ENCODE measurements around the gene OPTN.
"Not testable (repeated sequence)": the region's sequence is repeated elsewhere in the genome, so short reads cannot be mapped to it uniquely, and the experiment has no call there.

Gene OPTN

DNA sequence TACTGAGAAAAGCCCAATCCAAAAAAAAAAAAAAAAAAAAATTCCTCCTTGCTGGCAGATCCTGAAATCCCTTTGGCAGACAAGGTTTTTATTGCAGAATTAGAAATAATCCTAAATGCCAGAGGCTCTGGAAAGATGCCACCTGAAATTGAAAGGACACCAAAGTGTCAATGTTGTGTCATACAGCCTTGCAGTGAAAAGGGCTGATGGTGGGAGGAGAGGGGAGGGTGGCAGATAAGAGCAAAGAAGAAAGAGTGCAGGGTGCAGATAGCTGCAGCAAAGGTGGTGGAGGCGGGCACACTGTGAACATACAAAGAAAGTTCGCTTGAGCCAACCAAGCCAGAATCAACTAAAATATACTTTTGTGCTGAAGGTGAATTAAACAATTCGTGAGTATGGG, 8.2 kb upstream of the OPTN start:
- no peak for DNase-seq

- DNase-seq: no peak
Measured at GRCh38 chr10:13092291-13093102, 7.5 kb upstream of the OPTN start.

GRCh38 chr10:13094082-13094481, 5.9 kb upstream of the OPTN start:
- DNase-seq: not testable (repeated sequence)

- DNase-seq: no peak
Measured at GRCh38 chr10:13095094-13095493, 4.9 kb upstream of the OPTN start.

GRCh38 chr10:13095929-13096328, 4.0 kb upstream of the OPTN start:
- no peak for DNase-seq

GRCh38 chr10:13099144-13099665, 758 bp upstream of the OPTN start:
- peak; percentile 67 for DNase-seq

DNA sequence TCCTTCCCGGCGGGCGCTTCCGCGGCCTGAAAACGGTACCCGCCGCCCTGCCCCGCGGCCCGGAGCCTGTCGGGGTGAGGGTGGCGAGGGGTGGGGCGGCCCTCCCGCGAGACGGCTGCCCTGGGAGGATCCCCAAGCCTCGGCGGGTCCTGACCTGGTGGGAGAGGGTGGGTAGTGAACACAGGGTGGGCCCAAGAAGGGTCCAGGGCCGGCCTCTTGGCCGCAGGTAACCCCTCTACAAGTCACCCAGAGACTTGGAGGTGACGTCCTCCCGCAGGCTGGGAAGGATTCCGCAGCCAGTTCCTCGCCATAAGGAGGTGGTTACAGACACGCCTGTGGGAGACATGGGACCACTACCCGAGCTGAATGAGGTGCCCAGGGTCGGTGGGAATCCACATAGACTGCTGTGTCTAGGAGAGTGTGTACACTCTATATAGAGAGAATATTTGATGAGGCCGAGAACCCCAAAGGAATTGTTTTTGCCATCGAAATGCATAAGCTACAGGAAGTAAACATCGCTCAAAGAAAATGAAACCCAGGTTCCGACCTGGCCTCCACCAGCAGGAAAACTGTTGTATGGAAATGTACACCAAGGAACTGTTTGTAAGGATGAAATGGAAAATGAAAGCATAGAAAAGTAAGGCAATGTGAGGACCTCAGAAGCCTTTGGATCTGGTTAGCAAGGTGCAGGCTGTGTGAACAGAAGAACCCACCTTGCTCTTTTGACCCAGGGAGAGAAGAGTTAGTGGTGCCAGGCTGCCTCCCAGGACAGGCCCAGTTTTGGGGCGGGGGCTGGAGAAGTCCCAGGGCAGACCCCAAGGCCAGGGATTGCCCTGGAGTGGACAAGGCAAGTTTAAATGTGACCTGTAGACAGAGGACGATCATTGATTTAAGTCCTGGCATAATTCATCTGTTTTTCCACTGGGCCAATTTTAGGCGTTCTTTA, 659 bp downstream of the OPTN start:
- DNase-seq: peak; percentile 72

DNA sequence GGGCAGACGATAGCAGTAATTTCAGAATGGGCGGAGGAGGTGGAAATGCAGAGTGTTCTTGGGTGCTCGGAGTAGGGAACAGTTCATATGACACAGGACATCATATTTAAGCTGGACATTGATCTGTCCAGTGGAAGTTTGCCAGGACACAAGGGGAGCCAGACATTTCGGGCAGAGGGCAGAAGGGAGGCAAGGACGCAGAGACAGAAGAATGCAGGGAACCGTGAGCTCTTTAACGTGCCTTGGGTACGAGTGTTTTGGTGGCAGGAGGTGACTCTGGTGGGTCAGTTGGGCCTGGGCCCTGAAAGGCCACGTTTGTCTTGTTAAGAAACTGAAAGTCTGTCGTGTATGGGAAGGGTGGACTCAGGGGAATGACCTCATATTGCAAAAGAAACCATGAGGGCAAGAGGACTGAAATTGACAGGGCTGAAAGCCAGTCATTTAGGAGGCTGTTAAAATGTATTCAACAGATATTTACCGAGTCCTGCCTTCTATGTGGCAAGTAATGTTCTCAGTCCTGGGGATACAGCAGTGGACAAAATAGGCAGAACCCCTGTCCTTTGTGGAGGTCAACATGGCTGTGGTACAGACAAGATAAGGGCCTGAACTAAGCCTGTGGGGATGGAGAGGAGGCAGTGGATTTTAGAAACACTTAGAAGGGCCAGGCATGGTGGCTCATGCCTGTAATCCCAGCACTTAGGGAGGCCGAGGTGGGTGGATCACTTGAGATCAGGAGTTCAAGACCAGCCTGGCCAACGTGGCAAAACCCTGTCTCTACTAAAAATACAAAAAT, 2.2 kb downstream of the OPTN start:
- DNase-seq: no peak

DNA sequence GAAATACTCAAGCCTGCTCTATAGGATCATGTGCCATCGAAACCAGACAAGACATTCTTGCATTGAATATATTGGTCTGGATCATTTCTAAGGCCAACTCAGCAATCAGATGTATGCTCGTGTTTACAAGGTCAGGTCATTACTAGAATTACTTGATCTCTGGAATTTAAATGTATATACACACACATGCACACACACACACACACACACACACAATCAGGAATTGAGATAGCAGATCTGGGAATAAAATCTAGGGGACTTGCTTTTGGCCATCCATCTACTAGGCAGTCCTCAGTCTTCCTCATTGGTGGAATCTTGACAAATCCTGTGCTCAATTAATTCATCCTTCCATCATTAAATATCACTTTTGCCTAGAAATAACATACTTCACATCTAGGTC, 3.6 kb downstream of the OPTN start:
- no peak for DNase-seq

GRCh38 chr10:13104697-13105096, 4.7 kb downstream of the OPTN start:
- DNase-seq: no peak

GRCh38 chr10:13105184-13105583, 5.2 kb downstream of the OPTN start:
- no peak for DNase-seq

DNA sequence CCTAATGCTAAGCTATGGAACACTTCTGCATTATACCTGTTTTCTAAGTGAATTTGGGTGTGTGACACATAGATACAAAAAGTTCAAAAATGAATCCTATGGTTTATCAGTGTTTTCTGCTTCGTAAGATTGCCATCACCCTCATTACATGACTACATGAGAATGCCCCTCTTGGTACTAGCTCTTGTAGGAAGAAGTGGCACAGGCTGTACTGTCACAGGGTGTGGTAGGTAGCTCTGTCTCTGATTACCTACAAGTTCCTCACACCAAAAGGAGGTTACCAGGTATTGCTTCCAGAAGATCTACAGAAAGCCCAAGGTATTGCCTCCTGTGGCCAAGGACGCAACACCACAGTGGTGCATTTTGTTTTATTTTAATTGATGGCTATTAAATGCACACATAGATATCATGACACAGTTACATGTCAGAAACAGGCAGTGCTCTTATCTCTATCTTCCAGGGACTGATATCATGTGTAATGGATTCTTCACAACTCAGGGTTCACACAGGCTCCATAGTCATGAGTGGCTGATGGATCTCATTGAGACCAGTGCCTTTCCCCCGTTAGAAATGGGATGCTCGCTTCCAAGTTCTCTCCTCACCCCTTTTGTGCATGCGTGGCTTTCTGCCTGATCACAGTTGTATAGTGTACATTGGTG, 6.6 kb downstream of the OPTN start:
- DNase-seq: no peak

- no peak for DNase-seq
Measured at GRCh38 chr10:13110908-13111307, 10.9 kb downstream of the OPTN start.

GRCh38 chr10:13113544-13113943, 13.6 kb downstream of the OPTN start:
- DNase-seq: no peak

DNA sequence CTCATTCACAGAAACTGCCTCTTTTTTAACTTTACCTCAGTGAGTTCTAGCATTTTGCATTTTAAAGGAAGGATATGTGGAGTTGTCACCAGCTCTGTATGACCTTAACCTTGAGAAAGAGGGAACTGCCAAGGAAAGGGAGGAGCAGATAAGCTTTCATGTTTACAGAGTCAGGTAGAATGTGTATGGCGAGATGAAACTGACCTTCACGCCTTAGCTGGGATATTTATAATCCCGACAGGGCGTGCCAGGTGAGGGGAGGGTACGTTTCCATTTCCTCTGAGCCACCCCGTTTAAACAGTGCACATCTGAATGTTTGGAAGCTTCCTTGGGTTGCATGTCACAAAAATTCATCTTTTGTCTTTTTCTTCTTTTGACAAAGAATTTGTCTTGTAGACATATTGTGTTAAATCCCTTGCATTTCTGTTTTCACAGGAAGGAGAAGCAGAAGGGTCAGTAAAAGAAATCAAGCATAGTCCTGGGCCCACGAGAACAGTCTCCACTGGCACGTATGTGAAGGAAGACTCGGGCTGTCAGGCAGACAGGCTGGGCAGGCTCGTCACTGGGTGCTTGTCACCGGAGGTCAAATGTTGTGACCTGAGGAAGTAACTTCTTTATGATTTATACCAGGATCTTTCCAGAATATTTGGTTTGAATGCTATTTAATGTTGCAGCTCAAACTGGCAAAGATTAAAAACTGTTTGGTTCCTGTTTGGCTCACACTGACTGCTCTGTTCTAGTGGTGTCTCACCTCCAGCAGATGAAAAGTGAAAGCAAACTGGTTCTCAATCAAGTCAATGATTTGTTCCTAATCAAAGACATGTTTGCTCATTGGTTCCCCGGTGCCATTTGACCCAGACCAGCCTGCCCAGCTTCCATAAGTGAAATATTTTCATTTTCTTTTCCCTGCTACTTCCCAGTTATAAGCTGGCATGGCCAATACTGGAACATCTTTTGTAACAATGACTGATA, 16.2 kb downstream of the OPTN start:
- no peak for DNase-seq

DNA sequence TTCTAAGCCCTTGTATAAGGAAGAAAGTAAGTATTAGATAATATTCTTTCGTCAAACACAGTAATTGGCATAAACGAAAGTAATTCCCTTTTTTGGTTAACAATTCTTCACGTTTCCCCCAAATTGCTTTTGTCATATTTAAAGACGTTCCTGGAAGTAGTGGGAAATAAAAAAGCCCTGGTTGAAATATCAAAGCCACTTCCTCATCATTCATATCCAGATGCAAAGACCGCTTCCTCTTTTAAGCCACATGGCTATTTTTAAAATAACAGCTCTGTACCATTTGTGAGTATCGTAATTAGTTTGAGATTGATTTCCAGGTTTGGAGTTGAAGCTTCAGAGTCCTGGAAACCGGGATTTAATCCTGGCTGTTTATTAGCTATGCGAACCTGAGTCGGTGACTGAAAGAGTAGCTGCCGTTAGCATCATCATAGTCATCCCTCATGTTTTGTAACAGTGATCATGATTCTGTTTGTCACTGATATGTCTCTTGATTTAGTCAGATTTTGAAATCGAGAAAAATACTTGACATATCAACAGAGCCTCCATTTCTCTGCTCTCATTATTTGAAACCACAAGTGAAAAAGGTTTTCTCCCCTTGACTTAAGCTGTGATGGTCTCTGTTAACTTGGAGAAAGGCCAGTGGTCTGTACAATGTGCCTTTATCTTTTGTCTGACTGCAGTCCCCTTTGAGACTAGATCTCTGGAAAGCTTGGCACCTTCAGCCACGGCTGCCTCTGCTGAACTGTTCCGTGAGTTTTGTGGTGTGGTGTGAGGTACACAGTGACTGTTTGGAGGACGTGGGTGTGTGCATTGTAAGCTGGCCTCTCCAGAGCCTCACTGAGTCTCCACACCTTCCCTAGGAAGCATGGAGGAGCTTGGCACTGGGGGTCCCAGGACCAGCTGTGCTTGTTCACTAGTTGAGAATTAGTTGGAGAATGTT, 18.1 kb downstream of the OPTN start:
- DNase-seq: no peak

GRCh38 chr10:13118784-13119410, 18.9 kb downstream of the OPTN start:
- no peak for DNase-seq

GRCh38 chr10:13120786-13121499, 21.0 kb downstream of the OPTN start:
- no peak for DNase-seq

DNA sequence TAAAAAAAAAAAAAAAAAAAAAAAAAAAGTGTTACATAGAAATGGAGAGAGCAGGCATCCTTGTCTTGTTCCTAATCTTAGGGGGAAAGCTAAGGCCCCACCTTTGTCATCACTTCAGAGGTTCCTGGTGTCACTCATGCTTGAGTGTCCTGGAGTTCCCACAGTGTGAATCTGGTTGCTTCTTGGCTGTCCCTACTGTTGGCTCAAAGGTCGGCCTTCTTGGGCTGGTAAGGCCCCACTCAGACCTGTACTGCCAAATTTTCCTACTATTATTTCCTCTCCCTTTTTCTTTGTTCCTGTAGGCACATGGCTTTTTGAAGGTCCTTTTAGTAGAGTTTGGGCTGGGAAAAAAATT, 21.5 kb downstream of the OPTN start:
- no peak for DNase-seq

Measured in activated CD8-positive, alpha-beta memory T cell treated with anti-CD3 and anti-CD28 coated beads for 24 hours (primary cell).